GM21423 (cell line): Measurements from ENCODE around the gene SKIDA1.

Source experiments
- ATAC-seq: cut with Tn5 transposase; IDR thresholded peaks from one replicate; pipeline ENCODE4 v1.9.1; 2021; ENCODE audit warnings: mild to moderate bottlenecking, moderate library complexity; ENCODE audit not compliant: unreplicated experiment

The SKIDA1 gene

DNA sequence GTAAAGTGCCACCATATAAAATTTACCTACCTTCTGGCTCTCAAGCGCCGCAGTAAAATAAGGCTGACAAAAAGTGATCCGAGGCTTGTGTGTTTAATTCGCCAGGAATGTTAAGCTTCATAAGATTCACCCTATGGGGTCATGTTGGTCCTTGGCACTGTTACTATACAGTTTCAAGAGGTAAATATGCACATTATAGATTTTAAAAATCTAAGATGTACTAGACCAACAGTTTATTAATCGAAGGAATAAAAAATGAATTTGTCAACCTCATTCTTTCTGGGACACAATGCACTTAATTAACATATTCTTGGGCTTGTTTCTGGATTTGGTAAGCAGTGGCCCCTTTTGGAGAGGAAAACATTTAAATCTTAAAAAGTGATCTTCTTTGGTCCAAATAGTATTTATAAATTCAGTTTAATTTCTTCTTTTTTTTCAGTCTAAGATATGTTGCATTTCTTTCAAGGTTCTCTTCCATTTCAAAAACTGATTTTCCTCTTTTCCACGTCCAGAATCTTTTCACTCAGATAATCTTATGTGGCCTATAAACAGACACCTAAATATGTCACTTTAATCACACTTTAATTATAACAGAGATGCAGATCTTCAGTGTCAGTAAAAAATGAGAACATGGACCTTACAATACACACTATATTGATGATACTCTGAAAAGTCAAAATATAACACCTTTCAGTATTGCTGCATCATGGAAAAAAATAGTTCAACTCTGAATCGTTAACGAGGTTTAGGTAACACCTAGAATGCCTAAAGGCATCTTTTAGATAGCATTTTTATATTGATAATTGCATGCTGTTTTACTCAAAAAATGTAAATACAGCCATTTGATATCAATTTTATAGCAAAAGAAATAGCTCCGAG lies 3.8 kb upstream of the SKIDA1 start:
- ATAC-seq: no peak

DNA sequence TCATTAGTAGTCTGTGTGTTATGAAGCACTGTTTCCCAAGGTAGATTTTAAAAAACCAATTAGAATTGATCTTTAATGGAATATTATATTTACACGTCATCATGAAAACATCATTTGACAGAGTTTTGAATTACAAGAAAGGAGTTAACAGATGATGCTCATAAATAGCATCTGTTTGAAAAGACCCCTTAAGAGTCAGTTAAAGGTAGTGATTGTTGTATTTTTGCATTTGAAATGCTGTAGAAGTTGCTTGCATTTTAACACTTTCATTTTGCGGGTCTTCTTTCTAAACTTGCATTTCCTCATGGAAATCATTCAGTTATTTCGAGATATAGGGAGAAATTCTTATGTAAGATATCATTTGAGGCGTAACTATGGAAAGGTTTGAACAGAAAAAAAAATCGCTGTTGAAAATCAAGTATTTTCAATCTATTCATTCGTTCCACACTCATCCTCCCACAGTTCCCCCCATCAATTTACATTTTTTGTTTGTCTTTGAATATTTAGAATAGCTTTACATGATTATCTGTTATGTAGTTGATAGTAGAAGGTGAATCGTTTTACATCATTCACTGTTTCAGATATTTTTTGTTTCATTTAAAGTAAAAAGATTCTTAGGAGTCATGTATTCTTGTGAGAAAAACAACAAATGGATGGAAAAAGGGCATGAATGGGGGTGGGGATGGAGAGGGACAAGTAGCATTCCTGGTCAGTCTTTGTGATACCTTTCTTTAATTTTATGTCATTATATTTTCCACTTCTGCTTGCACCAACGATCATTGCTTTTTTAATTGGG lies 3.0 kb upstream of the SKIDA1 start:
- ATAC-seq: no peak

DNA sequence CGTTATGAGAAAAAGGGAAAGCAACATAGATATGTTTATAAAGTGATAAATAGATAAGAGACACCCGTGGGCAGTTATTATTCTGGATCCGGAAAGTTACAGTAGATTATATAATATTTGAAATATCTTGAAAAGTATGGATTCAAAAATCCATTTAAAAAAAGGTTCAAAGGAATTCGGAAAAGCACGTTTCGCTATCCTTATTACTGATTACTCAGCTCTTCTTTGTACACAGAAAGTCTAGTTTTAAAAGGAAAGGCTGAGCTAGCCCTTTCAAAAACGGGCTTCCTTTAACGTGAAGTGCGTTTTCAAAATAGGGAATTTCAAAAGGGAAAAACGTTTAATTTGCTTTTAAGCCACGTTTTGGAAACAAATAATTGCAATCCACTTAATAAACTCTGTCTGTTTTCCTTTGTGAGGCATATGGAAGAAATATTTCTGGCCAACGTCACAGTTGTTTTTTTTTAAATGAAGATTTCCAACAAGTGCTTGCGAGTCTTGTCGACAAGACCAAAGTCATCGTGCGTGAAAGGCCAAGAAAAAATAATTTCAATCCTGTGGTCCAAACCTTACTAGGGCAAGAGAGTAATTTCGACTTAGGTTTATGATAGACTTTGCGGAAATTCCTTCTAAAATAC lies 2.2 kb upstream of the SKIDA1 start:
- no peak for ATAC-seq

DNA sequence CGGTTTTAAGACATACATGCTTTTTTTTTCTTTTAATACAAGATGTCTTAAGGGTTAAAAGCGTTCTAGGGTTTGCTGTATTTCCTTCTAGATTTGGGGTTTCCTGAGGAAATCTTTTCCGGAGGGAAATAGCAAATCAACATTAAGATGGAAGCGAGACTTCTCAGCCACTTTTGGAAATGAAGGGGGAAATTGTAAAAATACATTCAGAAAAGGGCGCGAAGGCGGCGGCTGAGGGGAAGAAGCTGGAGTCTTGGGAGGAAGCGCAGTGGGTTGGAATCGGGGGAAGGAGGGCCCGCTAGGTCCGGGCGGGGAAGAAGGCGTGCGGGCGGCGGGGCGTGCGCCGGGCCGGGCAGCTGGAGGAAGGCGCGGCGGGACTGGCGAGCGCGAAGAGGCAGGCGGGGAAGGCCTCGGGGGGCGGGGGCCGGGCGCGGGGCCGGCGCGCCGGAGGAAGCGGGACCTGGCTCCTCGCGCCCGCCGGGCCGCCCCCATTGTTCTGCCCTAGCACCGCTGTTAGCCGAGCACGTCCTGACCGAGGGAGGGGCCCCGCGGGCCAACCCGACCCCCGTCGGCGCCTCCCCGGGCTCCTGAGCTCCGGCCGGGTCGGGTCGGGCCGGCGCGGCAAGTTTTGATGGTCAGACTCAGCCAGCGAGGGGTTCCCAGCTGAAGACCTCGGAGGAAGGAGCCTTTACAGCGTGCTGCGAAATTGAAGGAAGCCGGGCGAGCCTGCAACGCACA lies 1.5 kb upstream of the SKIDA1 start:
- ATAC-seq: no peak

DNA sequence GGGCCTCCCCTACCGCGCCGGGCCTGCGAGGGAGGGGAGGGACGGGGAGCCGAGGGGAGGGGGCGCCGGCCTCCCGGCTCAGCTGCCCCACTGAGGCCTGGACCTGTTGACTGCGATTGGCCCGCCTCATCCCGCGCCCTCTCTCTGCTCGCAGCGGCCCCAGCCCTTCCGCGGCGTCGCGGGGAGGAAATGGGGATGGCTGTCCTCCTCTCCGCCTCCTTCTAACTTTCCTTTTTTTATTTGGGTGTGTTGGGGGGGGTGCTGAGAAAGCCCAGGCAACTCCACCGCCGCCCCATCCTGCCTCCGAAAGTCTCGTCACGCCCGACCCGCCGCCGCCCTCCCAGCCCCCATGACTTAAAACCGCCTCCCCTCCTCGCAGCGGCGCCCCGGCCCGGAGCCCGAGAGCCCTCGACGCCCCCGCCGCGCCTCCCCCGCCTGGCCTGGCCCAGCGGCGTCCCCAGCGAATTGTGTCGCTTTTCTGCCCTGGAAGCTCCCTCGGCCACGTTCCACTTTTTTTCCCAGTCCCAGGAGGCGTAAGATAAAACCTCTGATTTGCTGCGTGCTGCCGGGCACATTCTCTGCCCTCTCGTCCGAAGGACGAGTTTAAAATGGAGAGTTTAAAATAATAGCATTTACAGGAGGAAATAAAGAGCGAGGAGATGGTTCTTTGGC lies 842 bp upstream of the SKIDA1 start:
- ATAC-seq: peak; percentile 32

DNA sequence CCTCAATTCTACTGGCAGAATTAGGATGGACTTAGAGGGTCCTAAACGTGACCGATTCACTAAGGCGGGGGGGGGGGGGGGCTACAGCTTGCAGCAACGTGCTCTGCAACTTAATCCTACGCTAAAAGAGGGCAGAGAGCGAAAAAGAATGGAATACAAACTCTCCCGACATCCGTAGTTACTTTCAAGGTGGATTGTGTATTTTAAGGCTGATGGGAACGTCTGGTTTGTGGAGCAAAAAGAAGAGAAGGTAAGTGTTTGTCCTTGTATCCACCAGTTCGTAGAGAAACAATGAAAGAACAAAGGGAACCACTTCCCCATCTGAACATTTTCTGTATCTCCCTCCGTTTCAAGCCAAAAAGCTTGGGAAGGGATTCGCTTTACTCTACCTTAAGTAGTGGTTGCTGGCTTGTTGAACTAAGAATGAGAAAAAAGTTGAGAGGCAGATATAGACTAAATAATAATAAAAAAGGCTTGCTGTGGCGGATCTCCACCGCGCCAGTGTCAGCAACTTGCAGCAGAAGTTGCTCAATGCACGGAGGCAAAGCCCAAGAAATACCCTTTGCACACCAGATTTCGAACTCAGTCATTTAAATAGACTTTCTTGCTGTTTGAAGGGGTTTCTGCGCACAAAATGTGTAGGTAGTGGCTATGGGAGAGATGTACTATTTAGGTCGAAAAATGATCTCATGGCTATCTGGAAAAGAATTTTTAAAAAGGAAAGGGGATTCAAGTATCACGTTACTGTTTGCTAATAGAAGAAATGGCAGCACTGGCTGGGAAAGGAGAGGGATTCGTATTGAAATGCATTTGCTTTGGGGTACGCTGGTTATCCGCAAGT lies 736 bp downstream of the SKIDA1 start:
- ATAC-seq: no peak

DNA sequence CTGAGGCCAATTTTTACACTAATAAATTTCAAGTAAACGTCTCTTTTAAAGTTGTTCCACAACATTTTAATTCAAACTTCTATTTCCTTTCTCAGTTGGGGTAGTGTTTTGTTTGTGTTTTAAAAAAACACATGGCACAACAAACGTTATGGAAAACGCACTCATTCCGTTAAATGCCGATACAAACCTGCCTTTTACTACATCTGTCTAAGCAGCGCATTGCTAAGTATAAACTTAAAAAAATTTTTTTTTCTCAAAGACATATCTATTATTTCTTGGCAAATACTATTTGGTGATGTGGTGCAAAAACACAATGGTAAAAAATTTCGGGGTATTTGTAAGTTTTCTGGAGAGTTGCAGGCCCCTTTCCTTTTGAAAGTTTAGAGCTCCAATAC lies 1.4 kb downstream of the SKIDA1 start:
- no peak for ATAC-seq

DNA sequence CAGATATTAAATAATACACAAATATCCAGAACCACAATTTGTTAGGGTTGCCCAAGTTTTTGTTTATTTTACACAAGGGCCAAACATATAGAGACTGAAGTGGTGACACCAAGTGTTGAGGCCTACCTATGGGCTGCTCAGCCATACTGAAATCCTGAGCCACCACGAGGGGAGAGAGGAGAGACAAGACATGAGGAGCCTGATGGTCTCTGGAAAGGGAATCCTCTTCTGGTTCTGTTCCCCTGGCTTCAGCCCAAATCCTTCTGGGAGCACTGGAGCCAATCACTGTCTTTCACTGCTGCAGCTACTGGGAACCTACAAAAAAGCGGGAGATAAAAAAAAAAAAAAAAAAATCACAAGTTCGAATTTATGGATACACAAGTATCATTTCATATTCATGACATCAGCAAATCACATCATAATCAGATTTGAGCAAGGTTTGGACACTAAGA lies 1.9 kb downstream of the SKIDA1 start:
- no peak for ATAC-seq

DNA sequence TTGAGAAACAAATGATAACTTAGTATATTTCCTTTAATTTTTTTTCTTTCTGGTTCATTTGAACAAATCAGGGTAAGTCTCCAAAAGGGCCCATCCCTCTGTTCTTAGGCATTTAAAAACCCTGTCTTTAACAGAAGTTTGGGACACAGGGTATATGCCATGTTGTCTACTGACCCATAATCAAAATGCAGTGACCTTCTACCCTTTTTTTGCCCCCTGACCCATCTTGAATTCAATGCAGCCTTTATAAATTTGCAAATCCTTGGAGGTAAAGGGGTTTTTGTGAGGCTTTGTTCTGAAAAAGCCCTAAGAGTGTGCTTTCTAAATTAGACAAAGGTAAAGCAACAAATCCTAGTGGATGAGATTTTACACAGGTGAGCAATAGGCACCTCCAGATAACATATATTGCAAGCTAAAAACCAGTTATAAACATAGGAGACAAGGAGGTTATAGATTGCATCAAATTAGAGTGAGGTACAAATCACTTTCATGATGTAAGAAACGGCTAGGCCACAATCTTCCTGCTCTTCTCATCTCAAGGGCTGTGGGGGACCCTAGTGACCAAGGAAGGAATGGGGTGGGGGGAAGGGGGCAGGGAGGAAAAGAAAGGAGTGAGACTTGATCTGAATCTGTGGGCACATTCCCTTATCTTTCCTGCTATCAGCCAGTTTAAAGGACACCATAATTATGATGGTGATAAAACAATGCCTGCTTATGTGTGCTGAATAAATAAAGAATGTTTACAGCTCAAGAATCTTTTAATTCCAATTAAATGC lies 2.7 kb downstream of the SKIDA1 start:
- ATAC-seq: no peak

DNA sequence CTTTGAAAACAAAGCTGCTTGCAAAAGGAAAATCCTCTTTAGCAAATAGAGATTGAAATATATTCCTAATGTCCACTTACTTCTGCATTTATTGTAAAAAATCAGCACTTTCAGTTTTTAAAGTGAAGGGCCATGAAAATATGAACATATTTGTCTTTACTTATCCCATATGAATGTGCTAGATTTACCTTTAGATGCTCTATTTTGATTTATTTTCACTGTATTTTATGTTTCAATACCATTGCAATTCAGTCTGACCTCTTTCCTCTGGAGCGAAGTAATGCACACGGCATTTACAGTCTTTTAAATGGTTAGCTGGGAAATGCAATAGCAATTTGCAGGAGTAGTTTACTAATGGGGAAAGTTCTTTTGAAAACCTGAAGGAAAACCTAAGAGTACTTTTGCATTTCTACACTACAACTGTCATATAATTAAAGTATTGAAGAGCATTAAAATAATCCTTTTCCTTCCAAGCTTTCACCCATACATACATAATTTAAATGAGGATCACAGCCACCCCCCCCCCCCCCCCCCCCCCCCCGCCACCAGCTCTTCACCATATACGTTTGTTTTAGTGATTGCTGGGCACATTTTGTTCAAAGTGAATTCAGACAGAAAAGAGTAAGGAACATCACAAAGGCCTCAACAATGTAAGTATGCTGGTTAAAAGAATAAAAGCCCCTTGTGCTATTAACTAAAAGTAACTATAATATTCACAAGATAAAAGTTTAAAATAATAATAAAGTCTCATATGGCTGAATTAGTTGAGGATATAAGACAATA lies 3.5 kb downstream of the SKIDA1 start:
- ATAC-seq: no peak

DNA sequence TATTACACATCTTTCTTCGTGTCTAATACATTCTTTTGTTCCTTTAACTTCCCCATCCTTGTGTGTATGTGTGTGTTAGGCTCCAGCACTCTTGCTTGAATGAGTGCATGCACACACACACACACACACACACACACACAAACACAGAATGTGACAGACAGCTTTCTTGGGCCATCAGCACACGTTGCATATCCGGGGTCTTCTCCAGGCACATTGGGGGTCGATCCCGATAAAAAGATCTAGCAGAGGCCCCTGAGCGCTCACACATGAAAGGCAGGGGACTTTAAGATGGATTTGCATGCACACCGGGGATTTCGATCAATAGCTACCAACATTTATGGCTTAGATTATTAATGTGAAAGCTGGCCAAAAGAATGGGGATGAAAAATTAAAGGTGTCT lies 4.5 kb downstream of the SKIDA1 start:
- no peak for ATAC-seq

DNA sequence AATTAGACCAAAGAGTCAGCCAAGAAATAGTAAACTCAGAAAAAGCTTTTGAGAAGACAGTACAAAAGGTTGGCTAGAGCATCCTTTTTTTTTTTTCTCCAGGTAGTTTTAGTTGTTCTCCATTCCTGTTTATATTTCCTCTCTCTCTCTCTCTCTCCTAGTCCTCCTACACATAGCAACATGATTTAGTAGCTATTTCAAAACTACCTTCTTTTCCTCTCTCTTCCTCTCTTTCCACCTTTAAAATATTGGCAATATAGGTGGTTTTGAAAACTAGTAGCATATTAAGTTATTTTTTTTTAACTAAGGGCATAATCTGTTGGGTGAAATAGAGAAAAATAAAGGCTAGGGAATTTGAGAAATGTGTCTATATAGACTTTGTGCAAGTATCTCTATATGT lies 5.0 kb downstream of the SKIDA1 start:
- ATAC-seq: no peak

DNA sequence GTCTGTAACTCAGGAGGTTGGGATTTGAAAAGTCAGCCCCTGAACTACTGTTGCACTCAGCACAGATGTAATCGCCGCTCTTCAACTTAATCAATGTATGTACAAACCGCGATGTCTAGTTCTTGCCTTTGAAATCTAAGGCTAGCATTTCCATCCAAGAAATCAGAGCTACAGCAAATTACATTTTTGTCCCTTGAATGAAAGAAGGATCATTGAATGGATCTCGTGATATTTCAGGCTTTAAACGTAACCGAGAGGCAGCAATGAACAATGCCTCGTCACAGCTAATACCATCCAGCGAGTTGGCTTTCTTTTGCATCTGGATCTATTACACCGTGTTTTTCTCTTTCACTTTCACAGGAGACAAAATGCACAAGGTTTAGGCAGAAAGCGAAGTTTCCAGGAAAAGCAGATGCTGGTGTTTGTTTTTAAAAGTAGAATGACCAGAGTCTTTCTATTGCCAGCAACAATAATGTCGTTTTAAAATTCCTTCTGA lies 5.5 kb downstream of the SKIDA1 start:
- peak; percentile 31 for ATAC-seq

DNA sequence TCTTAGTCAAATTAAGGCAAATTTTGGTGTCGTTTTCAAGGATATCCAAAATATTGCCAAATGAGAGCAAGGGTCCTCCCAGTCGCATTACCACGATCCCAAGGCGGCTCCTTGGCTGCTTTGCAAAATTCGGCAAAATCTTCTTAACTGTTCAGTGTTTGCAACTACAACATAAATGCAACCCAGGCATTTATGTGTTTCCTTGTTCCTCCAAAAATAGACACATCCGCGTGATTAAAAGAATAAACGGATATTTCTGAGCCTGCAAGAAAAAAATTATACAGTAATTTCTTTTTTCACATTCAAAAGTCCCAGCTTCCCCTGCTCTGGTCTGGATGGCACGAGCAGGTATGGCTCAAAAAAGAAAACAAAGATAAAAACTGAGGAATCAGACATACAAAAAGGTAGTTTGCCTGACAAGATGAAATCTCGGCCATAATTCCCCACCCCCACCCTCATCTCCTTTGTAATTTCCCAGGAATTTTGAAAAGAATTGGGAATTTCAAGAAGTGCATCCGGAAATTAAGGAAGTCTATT lies 6.0 kb downstream of the SKIDA1 start:
- ATAC-seq: no peak

DNA sequence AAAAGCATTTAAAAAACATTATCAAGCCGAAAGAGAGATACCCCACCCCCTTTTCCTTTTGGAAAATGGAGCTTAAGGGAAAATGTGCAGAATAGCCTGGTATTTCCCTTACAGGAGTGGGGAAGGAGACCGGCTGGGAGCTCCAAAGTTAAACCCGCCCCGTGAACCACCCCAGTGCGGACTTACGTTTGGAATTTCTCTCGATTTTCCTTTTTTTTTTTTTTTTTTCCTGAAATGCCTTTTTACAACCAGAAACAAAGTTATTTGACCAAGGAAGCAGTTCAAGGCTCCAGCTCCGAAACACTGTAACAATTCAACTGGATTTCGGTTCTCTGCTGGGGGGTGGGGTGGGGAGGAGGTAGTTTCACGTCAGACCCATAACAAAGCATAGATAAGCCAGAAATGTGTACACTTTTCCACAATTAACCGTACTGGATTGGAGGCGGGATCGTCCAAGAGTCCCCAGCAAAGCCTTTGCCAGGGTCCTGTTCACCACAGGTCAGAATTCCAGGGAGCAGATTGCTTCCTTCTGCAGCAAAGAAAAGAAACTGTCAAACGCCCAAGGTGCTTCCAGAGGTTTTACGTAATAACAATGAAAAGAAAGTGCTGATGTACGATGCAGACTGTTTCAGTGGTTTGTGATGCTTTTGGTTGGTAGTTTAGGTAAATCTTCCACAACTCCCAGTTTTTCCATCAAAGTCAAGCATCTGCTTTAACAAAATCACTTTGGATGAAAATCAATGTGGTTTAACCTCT lies 6.7 kb downstream of the SKIDA1 start:
- no peak for ATAC-seq

DNA sequence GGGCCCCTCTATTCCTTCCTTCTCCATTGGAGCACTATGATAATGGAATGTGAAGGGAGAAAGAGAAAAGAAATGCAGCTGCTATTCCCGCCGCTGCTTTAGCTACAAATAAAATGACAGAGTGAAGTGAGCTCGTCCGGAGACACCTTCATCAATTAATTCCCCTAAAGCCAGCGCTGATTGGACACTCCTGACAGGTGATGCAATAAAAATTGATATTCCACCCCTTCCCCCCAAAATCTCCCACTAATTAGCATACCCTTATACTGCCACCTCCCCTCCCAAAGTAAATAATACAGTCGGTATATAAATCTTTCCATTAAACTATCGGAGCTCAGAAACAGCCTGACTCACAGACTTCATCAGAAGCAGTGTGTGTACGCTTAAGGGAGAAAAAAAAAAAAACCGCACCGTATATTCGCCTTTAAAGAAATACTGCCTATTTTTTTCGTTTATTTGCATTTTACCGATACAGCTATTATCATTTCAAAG lies 7.3 kb downstream of the SKIDA1 start:
- no peak for ATAC-seq
